ENCODE measurements around the gene CYP3A7. TPM values are rescaled to one million over a fixed set of nuclear protein-coding genes. Genes with fewer than 3 reads are reported as not detected.

Gene CYP3A7
- total and polyA plus RNA-seq, 9 donors = 0.04 to 0.36 (median 0.29) TPM; not detected in 3

DNA sequence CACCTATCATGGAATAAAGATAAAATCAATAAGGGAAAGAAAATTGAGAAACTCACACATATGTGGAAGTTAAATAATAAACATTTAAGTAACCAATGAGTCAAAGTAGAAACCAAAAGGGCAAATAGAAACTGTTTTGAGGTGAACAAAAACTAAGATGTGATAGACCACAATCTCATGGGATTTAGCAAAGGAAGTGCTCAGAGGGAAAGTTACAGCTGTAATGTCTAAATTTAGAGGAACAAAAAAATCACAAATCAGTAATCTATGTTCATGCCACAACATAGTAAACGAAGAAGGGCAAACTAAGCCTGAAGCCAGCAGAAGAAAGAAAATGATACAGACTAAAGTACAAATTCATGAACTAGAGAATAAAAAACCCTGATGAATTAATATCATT is 32.7 kb upstream of the CYP3A7 start:
- no peaks in the 10 kb centered on the region for H3K27me3 ChIP-seq
- no peaks in the 10 kb centered on the region for H3K36me3 ChIP-seq
- intact Hi-C loops (cut with DNase I) = no loop called here
- TF ChIP-seq POLR2A (IDR thresholded peaks at IDR 0.05) = no peak
- TF ChIP-seq EP300 (IDR thresholded peaks at IDR 0.05) = no peak
- TF ChIP-seq, protein P1, sequence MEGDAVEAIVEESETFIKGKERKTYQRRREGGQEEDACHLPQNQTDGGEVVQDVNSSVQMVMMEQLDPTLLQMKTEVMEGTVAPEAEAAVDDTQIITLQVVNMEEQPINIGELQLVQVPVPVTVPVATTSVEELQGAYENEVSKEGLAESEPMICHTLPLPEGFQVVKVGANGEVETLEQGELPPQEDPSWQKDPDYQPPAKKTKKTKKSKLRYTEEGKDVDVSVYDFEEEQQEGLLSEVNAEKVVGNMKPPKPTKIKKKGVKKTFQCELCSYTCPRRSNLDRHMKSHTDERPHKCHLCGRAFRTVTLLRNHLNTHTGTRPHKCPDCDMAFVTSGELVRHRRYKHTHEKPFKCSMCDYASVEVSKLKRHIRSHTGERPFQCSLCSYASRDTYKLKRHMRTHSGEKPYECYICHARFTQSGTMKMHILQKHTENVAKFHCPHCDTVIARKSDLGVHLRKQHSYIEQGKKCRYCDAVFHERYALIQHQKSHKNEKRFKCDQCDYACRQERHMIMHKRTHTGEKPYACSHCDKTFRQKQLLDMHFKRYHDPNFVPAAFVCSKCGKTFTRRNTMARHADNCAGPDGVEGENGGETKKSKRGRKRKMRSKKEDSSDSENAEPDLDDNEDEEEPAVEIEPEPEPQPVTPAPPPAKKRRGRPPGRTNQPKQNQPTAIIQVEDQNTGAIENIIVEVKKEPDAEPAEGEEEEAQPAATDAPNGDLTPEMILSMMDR (IDR thresholded peaks at IDR 0.05) = no peak
- WGBS, 3 donors = 24 to 45% (median 30%) methylated on average over 1 of the region's 1 CpG
- H3K4me3 ChIP-seq = no peak overlapping the region
- H3K9me3 ChIP-seq = no peaks in the 10 kb centered on the region
- H3K27ac ChIP-seq = no peak overlapping the region
- no peaks in the 10 kb centered on the region for H3K4me1 ChIP-seq (ENCODE audit: insufficient read depth)
- DNase-seq = no peak

DNA sequence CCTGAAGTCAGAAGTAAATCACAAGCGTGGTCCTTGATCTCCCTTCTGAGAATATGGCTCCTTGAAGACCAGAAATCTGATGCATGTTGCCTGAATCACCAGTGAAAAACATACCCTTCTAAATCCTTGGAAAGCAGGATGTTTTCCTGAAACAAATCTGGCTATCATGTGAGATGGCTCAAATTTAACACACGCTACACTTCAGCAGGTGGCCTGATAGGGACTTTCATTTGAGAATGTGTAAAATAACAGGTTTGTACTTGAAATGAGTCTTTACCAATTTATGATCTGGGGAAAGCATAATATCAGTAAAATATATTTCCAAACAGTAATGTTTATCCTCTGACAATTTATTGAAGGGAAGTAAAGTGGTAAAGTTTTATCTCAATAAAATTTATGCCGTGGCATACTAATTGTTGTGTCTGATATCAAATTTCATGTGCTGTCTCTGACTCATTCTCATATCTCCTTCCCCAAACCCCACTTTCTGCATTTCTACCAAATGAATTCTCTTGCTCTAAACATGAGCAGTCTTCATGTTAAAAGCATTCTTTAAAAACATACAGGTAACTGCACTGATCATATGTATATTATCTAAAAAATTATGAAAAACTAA is 31.6 kb upstream of the CYP3A7 start:
- TF ChIP-seq EP300 (IDR thresholded peaks at IDR 0.05) = no peak
- TF ChIP-seq, protein P1 (IDR thresholded peaks at IDR 0.05) = no peak
- no peak for TF ChIP-seq POLR2A (IDR thresholded peaks at IDR 0.05)
- no peak for DNase-seq
- Histone ChIP-seq H3K9me3 (no peaks in the 10 kb centered on the region), H3K27ac (no peak overlapping the region), H3K27me3 (no peaks in the 10 kb centered on the region), H3K4me3 (no peak overlapping the region), H3K4me1 (ENCODE audit: insufficient read depth) (no peaks in the 10 kb centered on the region), H3K36me3 (no peaks in the 10 kb centered on the region)
- 51 to 69% (median 67%) methylated on average over 3 of the region's 3 CpGs for WGBS, 3 donors
- intact Hi-C loops (cut with DNase I) = no loop called here

DNA sequence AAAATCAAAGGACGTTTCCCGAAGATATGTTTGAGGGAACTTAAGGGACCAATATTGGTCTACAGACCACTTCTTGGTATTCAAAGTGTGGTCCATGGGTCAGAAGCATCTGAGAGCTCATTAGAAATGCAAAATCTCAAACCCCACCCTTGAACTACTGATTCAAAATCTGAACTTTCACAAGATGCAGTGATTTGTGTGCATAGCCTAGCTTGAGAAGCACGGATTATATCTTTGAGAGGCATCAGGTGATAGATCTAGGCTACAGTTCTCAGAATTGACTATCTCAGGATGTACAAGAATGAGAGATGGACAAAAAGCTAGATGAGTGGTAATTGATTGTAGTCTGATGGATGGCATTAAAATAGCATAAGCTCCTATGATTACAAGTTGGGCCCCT is 29.5 kb upstream of the CYP3A7 start:
- Histone ChIP-seq H3K27ac (no peak overlapping the region), H3K9me3 (no peaks in the 10 kb centered on the region), H3K4me1 (ENCODE audit: insufficient read depth) (no peaks in the 10 kb centered on the region), H3K36me3 (no peaks in the 10 kb centered on the region), H3K4me3 (no peak overlapping the region), H3K27me3 (no peaks in the 10 kb centered on the region)
- DNase-seq = no peak
- intact Hi-C loops (cut with DNase I) = no loop called here
- TF ChIP-seq, protein P1 (IDR thresholded peaks at IDR 0.05) = no peak
- TF ChIP-seq POLR2A (IDR thresholded peaks at IDR 0.05) (no peak), EP300 (IDR thresholded peaks at IDR 0.05) (no peak)
- WGBS, 3 donors = 77 to 84% (median 78%) methylated on average over 3 of the region's 3 CpGs

DNA sequence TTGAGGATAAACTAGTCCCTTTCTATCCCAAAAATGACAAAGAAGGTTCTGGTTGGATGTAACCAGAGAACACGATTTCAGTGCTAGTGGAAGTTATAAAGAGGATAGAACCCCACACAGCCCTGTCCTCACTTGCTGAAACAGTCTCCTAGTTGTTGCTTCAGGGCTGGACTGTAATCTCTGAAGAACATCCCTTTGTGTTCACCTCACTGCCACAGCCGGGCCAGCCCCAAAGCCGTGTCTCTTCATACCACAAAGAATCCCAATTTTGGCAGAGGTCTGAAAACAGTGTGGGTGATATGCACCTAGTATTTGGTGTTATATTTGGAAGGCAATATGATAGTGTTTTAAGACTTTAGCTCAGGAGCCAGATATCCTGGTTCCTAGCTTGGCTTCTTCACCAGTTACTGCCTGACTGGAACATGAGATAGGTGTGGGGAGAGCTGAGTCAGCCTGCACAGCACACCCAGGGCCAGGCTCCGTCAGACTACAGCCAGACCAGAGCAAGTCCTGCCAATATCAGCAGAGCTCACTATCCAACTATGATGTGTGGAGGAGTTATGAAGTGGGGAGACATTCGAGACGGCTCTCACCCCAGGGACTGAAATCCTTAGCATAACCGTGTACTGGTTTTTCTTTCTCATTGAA is 27.8 kb upstream of the CYP3A7 start:
- no peaks in the 10 kb centered on the region for H3K27me3 ChIP-seq
- H3K9me3 ChIP-seq = no peaks in the 10 kb centered on the region
- no peaks in the 10 kb centered on the region for H3K4me1 ChIP-seq (ENCODE audit: insufficient read depth)
- WGBS, 3 donors = 31 to 44% (median 39%) methylated on average over 7 of the region's 7 CpGs
- DNase-seq = peak in 1 of 5 donors; percentile 23
- TF ChIP-seq, protein P1 (IDR thresholded peaks at IDR 0.05) = no peak
- no peak for TF ChIP-seq EP300 (IDR thresholded peaks at IDR 0.05)
- TF ChIP-seq POLR2A (IDR thresholded peaks at IDR 0.05) = no peak
- H3K4me3 ChIP-seq = no peak overlapping the region
- H3K27ac ChIP-seq = no peak overlapping the region
- intact Hi-C loops (cut with DNase I) = no loop called here
- H3K36me3 ChIP-seq = no peaks in the 10 kb centered on the region
